K562 (cell line): ENCODE results near the gene AMDHD2. TPM values are rescaled to one million over a fixed set of nuclear protein-coding genes. Genes with fewer than 3 reads are reported as not detected.
A peak's percentile ranks its signal among the peaks of the same experiment; 100 is the strongest.

Experiments
- ATAC-seq: fragments of 200-7000 bp; cut with Tn5 transposase; 3 replicates; pipeline ENCODE4 v1.9.1; 2020; ENCODE audit warnings: moderate library complexity
- BruUV-seq: library from RNA; stranded (reverse); fragments of 400-500 nt; replicated peaks from 2 replicates; lab custom pipeline; 2021; lab: Mats Ljungman, UMichigan
- CTCF ChIA-PET: fragments of 300-600 bp; formaldehyde crosslinking; extraction: SDS; loops from one replicate; lab custom pipeline; 2021; ENCODE audit warnings: low intra/inter-chr PET ratio; lab: Yijun Ruan, JAX
- POLR2A ChIA-PET: fragments of 300-600, 350-650 bp; sonication (Branson Sonifier 250); formaldehyde crosslinking; extraction: SDS; loops from one replicate; lab custom pipeline; 2021; ENCODE audit warnings: antibody characterized with exemption, inconsistent platforms; lab: Yijun Ruan, JAX
- DNase-seq, 4 experiments: peaks; one replicate each; pipeline versions ENCODE4 v3.0.0 to v3.0.0-alpha.2; 2011 to 2018; ENCODE audit warnings: low spot score in 3 of 4, mixed read lengths in 3 of 4; ENCODE audit errors: extremely low read depth in 1 of 4
- FAIRE-seq: peaks from 2 replicates; lab custom pipeline; 2011; peaks lifted over from hg19 to GRCh38; lab: Jason Lieb, UNC
- H2AFZ ChIP-seq: 2 replicates; pipeline ENCODE4 v1.6.0; 2011; ENCODE audit warnings: low read depth, low read length, control low read depth, inconsistent platforms
- H3K27ac ChIP-seq: fragments of 200-600 bp; 3 replicates; pipeline ENCODE4 v1.8.0; 2011; ENCODE audit warnings: low read depth, mild to moderate bottlenecking, control low read depth, inconsistent platforms, low read length, moderate library complexity, mixed read lengths; ENCODE audit errors: extremely low read depth
- H3K27me3 ChIP-seq, 2 experiments: fragments of 300-600 bp in 1 of 2; 2 replicates in 1 of 2; 3 replicates in 1 of 2; pipeline versions ENCODE4 v1.6.0 to v1.8.0; 2011; ENCODE audit warnings: inconsistent platforms in 2 of 2, low read length in 2 of 2, mild to moderate bottlenecking in 1 of 2, mixed read lengths in 1 of 2, moderate library complexity in 1 of 2; ENCODE audit not compliant: control insufficient read depth in 2 of 2, insufficient read depth in 2 of 2
- H3K36me3 ChIP-seq: fragments of 300-600 bp; 3 replicates; pipeline ENCODE4 v1.8.0; 2011; ENCODE audit warnings: mild to moderate bottlenecking, low read length, inconsistent platforms; ENCODE audit not compliant: control insufficient read depth, insufficient read depth
- H3K4me1 ChIP-seq, 2 experiments: fragments of 200-600 bp in 1 of 2; replicated peaks in 1 of 2; 2 replicates in 1 of 2; 3 replicates in 1 of 2; pipeline versions ENCODE4 v1.5.1 to v1.8.0; 2011; ENCODE audit warnings: inconsistent platforms in 2 of 2, low read length in 2 of 2, mild to moderate bottlenecking in 1 of 2, mixed read lengths in 1 of 2, moderate library complexity in 1 of 2; ENCODE audit not compliant: control insufficient read depth in 2 of 2, insufficient read depth in 2 of 2
- H3K4me2 ChIP-seq: 2 replicates; pipeline ENCODE4 v1.6.1; 2011; ENCODE audit warnings: low read length, control low read depth, inconsistent platforms, mixed read lengths; ENCODE audit not compliant: insufficient read depth
- H3K4me3 ChIP-seq: fragments of 200-600 bp; sonication (generic), shearing (Covaris generic); 2 replicates; pipeline ENCODE4 v1.5.1; 2016; ENCODE audit warnings: control low read depth, inconsistent platforms
- H3K79me2 ChIP-seq: fragments of 200-600 bp; 3 replicates; pipeline ENCODE4 v1.8.0; 2011; ENCODE audit warnings: low read length, inconsistent platforms; ENCODE audit not compliant: control insufficient read depth, insufficient read depth
- H3K9ac ChIP-seq, 2 experiments: 2 replicates each; pipeline versions ENCODE4 v1.6.0 to v1.6.1; 2011; ENCODE audit warnings: low read depth in 2 of 2, low read length in 2 of 2, control low read depth in 1 of 2, inconsistent platforms in 1 of 2, mild to moderate bottlenecking in 1 of 2, mixed read lengths in 1 of 2; ENCODE audit not compliant: insufficient read depth in 1 of 2
- H3K9me1 ChIP-seq: one replicate; pipeline ENCODE4 v1.6.0; 2011; ENCODE audit warnings: inconsistent platforms, mild to moderate bottlenecking, low read length, moderate library complexity; ENCODE audit not compliant: control insufficient read depth, insufficient read depth
- H3K9me3 ChIP-seq: replicated peaks from 2 replicates; pipeline ENCODE4 v1.5.1; 2011; ENCODE audit warnings: low read depth, low read length, inconsistent platforms; ENCODE audit not compliant: control insufficient read depth, insufficient read depth
- H4K20me1 ChIP-seq: replicated peaks from 2 replicates; pipeline ENCODE4 v1.6.1; 2011; ENCODE audit warnings: low read length, inconsistent platforms, mixed read lengths; ENCODE audit not compliant: control insufficient read depth, insufficient read depth
- EZH2 ChIP-seq: IDR thresholded peaks from 2 replicates; pipeline ENCODE4 v1.6.1; 2012; ENCODE audit warnings: low read depth, mild to moderate bottlenecking, inconsistent platforms, low read length, borderline replicate concordance
- FOXK2 ChIP-seq, 2 experiments: fragments of 450-650 bp; IDR thresholded peaks in 1 of 2; conservative IDR thresholded peaks in 1 of 2; 2 replicates each; pipeline ENCODE4 v1.6.1; 2016; ENCODE audit warnings: low read depth in 2 of 2, mild to moderate bottlenecking in 1 of 2
- GATAD2B ChIP-seq: fragments of 450-650 bp; IDR thresholded peaks from 2 replicates; pipeline ENCODE4 v1.6.1; 2017; ENCODE audit warnings: mild to moderate bottlenecking, borderline replicate concordance
- MEIS2 ChIP-seq: fragments of 450-650 bp; IDR thresholded peaks from 2 replicates; pipeline ENCODE4 v1.6.1; 2014; ENCODE audit warnings: mild to moderate bottlenecking; ENCODE audit not compliant: partially characterized antibody
- WGBS: fragments of 100-300 bp; shearing (Covaris generic); methylation state at CpG from one replicate; pipeline ENCODE4 v1.1.6; 2016; ENCODE audit warnings: low coverage, mixed read lengths; ENCODE audit not compliant: insufficient coverage; ENCODE audit errors: missing lambda C conversion rate; 5-methylcytosine and 5-hydroxymethylcytosine counted together
- in situ Hi-C: fragments of 300-500 bp; cut with MboI; formaldehyde crosslinking; loops from 4 replicates; pipeline ENCODE4 v1.15.0; 2018; ENCODE audit warnings: inconsistent platforms, mixed read lengths
- intact Hi-C: fragments of 100-400 bp; cut with micrococcal nuclease; formaldehyde crosslinking; loops from 2 replicates; pipeline ENCODE4 v1.14.2; 2022
- polyA plus RNA-seq, 8 experiments: library from polyadenylated mRNA; depleted of rRNA in 4 of 8; stranded (reverse) in 5 of 8; unstranded in 3 of 8; fragments of >200 nt; fragmentation: Nextera tagmentation in 2 of 8; fragmentation: Illumina TruSeq in 1 of 8; extraction: Ambion mirVana in 2 of 8; extraction: Trizol in 1 of 8; gene quantifications; 2 replicates each; pipeline versions ENCODE4 v1.2.1 to v1.2.3, GENCODE V29; 2011 to 2014; ENCODE audit warnings: inconsistent platforms in 1 of 8, missing spikeins in 1 of 8
- total RNA-seq, 7 experiments: library from RNA; depleted of rRNA in 6 of 7; stranded (reverse); fragments of >200 nt in 6 of 7; fragmentation: Illumina TruSeq in 2 of 7; extraction: Trizol in 2 of 7; gene quantifications; 2 replicates each; pipeline versions ENCODE4 v1.2.1 to v1.2.3, GENCODE V29; 2011 to 2021; ENCODE audit warnings: low replicate concordance in 1 of 7
- TF ChIP-seq, protein P1 (sequence below): fragments of 250-450 bp; sonication (Bioruptor Pico); IDR thresholded peaks from 2 replicates; pipeline ENCODE4 v1.8.0; 2022; ENCODE audit warnings: moderate library complexity, mild to moderate bottlenecking, inconsistent platforms
- TF ChIP-seq, protein P2 (sequence below): fragments of 250-450 bp; sonication (Bioruptor Pico); IDR thresholded peaks from 2 replicates; pipeline ENCODE4 v1.6.1; 2021; ENCODE audit warnings: mild to moderate bottlenecking

Gene AMDHD2
- total and polyA plus RNA-seq, 9 of the 15 experiments (the other 6 are each of a cell fraction or from before 2014, with no cell fraction given): 0.38 to 56.9 (median 18.3) TPM; not detected in 1

DNA sequence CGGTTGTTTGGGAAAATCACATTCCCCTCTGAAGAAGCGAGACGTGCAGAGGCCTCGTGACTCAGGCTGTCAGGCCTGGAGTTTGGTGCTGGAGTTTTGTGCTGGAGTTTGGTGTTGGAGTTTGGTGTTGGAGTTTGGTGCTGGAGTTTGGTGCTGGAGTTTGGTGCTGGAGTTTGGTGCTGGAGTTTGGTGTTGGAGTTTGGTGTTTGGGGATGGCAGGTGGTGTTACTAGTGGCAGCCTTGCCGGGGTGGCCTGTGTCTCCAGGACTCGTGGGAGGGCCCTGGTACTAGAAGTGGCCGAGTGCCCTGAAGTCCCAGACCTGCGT lies 32.7 kb upstream of the AMDHD2 start:
- Histone ChIP-seq H3K9me3 (no peaks in the 10 kb centered on the region), H3K27me3 (no peaks in the 10 kb centered on the region), H3K9me1 (no peaks in the 10 kb centered on the region), H3K79me2 (peaks cover 67% of the 10 kb centered on the region), H3K4me2 (no peak overlapping the region), H3K36me3 (peaks cover 32% of the 10 kb centered on the region; the same call in 2 of the 3 replicates), H4K20me1 (peaks cover 5% of the 10 kb centered on the region; the same call in 1 of the 2 replicates), H2AFZ (no peak overlapping the region), H3K4me1 (peaks cover 21 to 72% of the 10 kb centered on the region in 2 experiments), H3K27ac (no peak overlapping the region), H3K4me3 (no peak overlapping the region), H3K9ac (peak overlapping the region in 1 of 2 experiments; percentile 72; a peak in 2 of 4 replicates)
- TF ChIP-seq FOXK2 (conservative IDR thresholded peaks at IDR 0.05 in 1 of 2, IDR thresholded peaks at IDR 0.05 in 1 of 2; ENCODE audit: low read depth in 2 of 2) (no peak), GATAD2B (no peak), EZH2 (no peak), MEIS2 (no peak)
- TF ChIP-seq, protein P1, sequence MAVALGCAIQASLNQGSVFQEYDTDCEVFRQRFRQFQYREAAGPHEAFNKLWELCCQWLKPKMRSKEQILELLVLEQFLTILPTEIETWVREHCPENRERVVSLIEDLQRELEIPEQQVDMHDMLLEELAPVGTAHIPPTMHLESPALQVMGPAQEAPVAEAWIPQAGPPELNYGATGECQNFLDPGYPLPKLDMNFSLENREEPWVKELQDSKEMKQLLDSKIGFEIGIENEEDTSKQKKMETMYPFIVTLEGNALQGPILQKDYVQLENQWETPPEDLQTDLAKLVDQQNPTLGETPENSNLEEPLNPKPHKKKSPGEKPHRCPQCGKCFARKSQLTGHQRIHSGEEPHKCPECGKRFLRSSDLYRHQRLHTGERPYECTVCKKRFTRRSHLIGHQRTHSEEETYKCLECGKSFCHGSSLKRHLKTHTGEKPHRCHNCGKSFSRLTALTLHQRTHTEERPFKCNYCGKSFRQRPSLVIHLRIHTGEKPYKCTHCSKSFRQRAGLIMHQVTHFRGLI: no peak
- TF ChIP-seq, protein P2, sequence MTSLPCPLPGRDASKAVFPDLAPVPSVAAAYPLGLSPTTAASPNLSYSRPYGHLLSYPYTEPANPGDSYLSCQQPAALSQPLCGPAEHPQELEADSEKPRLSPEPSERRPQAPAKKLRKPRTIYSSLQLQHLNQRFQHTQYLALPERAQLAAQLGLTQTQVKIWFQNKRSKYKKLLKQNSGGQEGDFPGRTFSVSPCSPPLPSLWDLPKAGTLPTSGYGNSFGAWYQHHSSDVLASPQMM (CRISPR knock-in tag): no peak
- no peak for ATAC-seq
- no TSS peak for BruUV-seq
- intact Hi-C loops (no loop called here), in situ Hi-C loops (no loop called here)
- FAIRE-seq: no peak
- DNase-seq: no peak
- WGBS: 94% methylated on average over 8 of the region's 8 CpGs
- ChIA-PET POLR2A (interaction anchor here (0.6 to 2.4 kb wide), 2 partner anchors 8 to 14 kb away, joined by 3 to 8 read pairs; no protein-coding TSS in a partner anchor), CTCF (no interaction called here)
